A673 (cell line): Measurements from ENCODE around the gene HSD11B1. TPM values are rescaled to one million over a fixed set of nuclear protein-coding genes. Genes with fewer than 3 reads are reported as not detected.

Source experiments
- BruUV-seq: library from RNA; stranded (reverse); fragments of 400-500 nt; replicated peaks from 2 replicates; lab custom pipeline; 2021; lab: Mats Ljungman, UMichigan
- CTCF ChIA-PET: fragments of 300-600 bp; sonication (Branson Sonifier 250); formaldehyde crosslinking; loops from one replicate; lab custom pipeline; 2022; ENCODE audit warnings: antibody characterized with exemption; lab: Charles Lee
- POLR2A ChIA-PET: fragments of 300-600 bp; sonication (Branson Sonifier 250); formaldehyde crosslinking; loops from one replicate; lab custom pipeline; 2022; ENCODE audit warnings: antibody characterized with exemption; ENCODE audit not compliant: low non-redundant PET; lab: Charles Lee
- DNase-seq: peaks from one replicate; pipeline ENCODE4 v3.0.0-alpha.2; 2015; ENCODE audit warnings: low spot score
- H3K27ac ChIP-seq: fragments of 200-600 bp; sonication (generic); 2 replicates; pipeline ENCODE4 v1.5.1; 2016; ENCODE audit warnings: mixed run types, low read depth, mild to moderate bottlenecking, mixed read lengths, antibody characterized with exemption, low read length; ENCODE audit not compliant: poor library complexity, severe bottlenecking
- H3K27me3 ChIP-seq: fragments of 200-600 bp; sonication (generic); replicated peaks from 2 replicates; pipeline ENCODE4 v1.6.1; 2017; ENCODE audit warnings: mixed run types, low read depth, mild to moderate bottlenecking, mixed read lengths, antibody characterized with exemption, low read length; ENCODE audit not compliant: insufficient read depth, poor library complexity
- H3K36me3 ChIP-seq: fragments of 200-600 bp; sonication (generic); 2 replicates; pipeline ENCODE4 v1.6.1; 2016; ENCODE audit warnings: mixed run types, mild to moderate bottlenecking, mixed read lengths, antibody characterized with exemption, low read length; ENCODE audit not compliant: insufficient read depth, poor library complexity, severe bottlenecking
- H3K4me1 ChIP-seq: fragments of 200-600 bp; sonication (generic); 2 replicates; pipeline ENCODE4 v1.6.1; 2017; ENCODE audit warnings: mixed run types, mild to moderate bottlenecking, mixed read lengths, antibody characterized with exemption, low read length; ENCODE audit not compliant: insufficient read depth, poor library complexity, severe bottlenecking
- H3K4me3 ChIP-seq: fragments of 200-600 bp; sonication (generic); 2 replicates; pipeline ENCODE4 v1.5.1; 2016; ENCODE audit warnings: low read depth, mixed run types, mild to moderate bottlenecking, mixed read lengths, low read length; ENCODE audit not compliant: poor library complexity, severe bottlenecking
- H3K9me3 ChIP-seq: fragments of 200-600 bp; sonication (generic); 2 replicates; pipeline ENCODE4 v1.6.1; 2016; ENCODE audit warnings: mixed run types, low read depth, mild to moderate bottlenecking, mixed read lengths, antibody characterized with exemption, low read length; ENCODE audit not compliant: poor library complexity, severe bottlenecking
- EZH2 ChIP-seq: fragments of 200-600 bp; sonication (generic); IDR thresholded peaks from 2 replicates; pipeline ENCODE4 v1.6.1; 2017; ENCODE audit warnings: borderline replicate concordance, low read depth, mild to moderate bottlenecking, mixed read lengths, antibody characterized with exemption, low read length; ENCODE audit not compliant: poor library complexity, severe bottlenecking
- intact Hi-C: fragments of 100-400 bp; cut with micrococcal nuclease; formaldehyde crosslinking; loops from one replicate; pipeline ENCODE4 v1.10.0; 2022; ENCODE audit not compliant: unreplicated experiment
- total RNA-seq: library from RNA; stranded (reverse); gene quantifications from 2 replicates; pipeline ENCODE4 v1.2.3, GENCODE V29; 2021
- TF ChIP-seq, protein P1 (sequence below): fragments of 300-800, 200-600 bp; sonication (generic); conservative IDR thresholded peaks from 2 replicates; pipeline ENCODE4 v1.5.1; 2017; ENCODE audit warnings: low read depth, mild to moderate bottlenecking, antibody characterized with exemption, low read length, moderate library complexity, mixed read lengths

The HSD11B1 gene
- total RNA-seq, 1 experiment from 2014 or later: not detected

GRCh38 chr1:209767096-209767495 is 62.5 kb downstream of the HSD11B1 start:
- TF ChIP-seq EZH2: no peak
- TF ChIP-seq, protein P1, sequence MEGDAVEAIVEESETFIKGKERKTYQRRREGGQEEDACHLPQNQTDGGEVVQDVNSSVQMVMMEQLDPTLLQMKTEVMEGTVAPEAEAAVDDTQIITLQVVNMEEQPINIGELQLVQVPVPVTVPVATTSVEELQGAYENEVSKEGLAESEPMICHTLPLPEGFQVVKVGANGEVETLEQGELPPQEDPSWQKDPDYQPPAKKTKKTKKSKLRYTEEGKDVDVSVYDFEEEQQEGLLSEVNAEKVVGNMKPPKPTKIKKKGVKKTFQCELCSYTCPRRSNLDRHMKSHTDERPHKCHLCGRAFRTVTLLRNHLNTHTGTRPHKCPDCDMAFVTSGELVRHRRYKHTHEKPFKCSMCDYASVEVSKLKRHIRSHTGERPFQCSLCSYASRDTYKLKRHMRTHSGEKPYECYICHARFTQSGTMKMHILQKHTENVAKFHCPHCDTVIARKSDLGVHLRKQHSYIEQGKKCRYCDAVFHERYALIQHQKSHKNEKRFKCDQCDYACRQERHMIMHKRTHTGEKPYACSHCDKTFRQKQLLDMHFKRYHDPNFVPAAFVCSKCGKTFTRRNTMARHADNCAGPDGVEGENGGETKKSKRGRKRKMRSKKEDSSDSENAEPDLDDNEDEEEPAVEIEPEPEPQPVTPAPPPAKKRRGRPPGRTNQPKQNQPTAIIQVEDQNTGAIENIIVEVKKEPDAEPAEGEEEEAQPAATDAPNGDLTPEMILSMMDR: no peak

DNA sequence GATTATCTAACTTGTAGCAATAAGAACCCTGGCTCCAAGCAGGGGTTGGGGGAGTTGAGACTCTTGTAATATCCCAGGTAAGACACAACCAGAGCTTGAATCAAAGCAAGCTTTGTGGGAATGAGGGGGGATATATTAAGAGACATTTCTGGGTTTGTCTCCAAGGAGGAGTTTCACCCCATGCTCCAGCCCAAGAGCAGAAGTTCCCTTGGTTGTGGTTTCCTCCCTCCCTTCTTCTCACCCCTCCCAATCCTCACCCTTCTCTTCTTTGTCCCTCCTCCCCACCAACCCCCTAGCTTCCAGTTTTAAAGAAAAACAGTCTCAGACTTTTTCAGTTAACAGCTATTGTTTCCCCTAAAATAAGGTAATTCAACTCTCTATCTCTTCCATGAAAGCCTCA is 63.1 kb downstream of the HSD11B1 start:
- peaks cover 37% of the 10 kb centered on the region for H3K4me1 ChIP-seq
- H3K27me3 ChIP-seq: no peaks in the 10 kb centered on the region
- no TSS peak for BruUV-seq
- ChIA-PET POLR2A (no interaction called here), CTCF (no interaction called here)
- H3K36me3 ChIP-seq: no peaks in the 10 kb centered on the region
- peak overlapping the region; percentile 89 for H3K27ac ChIP-seq
- intact Hi-C loops: loop anchor here (2.0 kb wide), 1 partner anchor 139 kb away; no protein-coding TSS in a partner anchor
- DNase-seq: no peak
- H3K9me3 ChIP-seq: no peaks in the 10 kb centered on the region
- H3K4me3 ChIP-seq: no peak overlapping the region
- TF ChIP-seq EZH2: no peak
- TF ChIP-seq, protein P1: no peak

More at GRCh38 chr1:209767096-209767495, 62.5 kb downstream of the HSD11B1 start:
- Histone ChIP-seq H3K4me3 (no peak overlapping the region), H3K4me1 (peaks cover 37% of the 10 kb centered on the region), H3K9me3 (no peaks in the 10 kb centered on the region), H3K27me3 (no peaks in the 10 kb centered on the region), H3K27ac (no peak overlapping the region), H3K36me3 (no peaks in the 10 kb centered on the region)
- ChIA-PET POLR2A (no interaction called here), CTCF (no interaction called here)
- BruUV-seq: no TSS peak
- no peak for DNase-seq
- intact Hi-C loops: no loop called here

DNA sequence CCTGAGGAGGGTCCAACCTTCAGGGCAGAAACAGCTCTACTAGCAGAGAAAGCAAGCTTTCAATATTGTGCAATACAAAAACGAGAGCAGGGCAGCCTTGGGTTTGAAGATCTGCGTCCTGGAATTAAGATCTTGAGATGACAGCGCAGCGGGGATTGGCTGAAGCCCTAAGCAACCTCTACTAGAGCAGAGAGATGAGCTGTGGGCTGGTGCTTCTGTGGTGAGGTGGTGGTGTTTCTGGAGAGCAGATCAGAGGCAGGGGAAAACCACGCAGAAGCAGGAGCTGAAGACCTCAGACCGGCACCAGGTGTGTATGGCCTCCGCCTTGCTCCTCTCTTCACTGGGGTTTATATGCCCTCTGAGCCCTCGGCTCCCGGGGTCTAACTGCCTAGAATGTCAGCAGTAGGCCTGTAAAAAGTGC is 63.7 kb downstream of the HSD11B1 start:
- Histone ChIP-seq H3K4me3 (no peak overlapping the region), H3K4me1 (peaks cover 37% of the 10 kb centered on the region), H3K27me3 (no peaks in the 10 kb centered on the region), H3K9me3 (no peaks in the 10 kb centered on the region), H3K36me3 (no peaks in the 10 kb centered on the region), H3K27ac (peak overlapping the region; percentile 89)
- BruUV-seq: no TSS peak
- intact Hi-C loops: loop anchor here (2.0 kb wide), 1 partner anchor 140 kb away; no protein-coding TSS in a partner anchor
- DNase-seq: no peak
- no peak for TF ChIP-seq EZH2
- TF ChIP-seq, protein P1: no peak
- CTCF ChIA-PET: no interaction called here
- POLR2A ChIA-PET: no interaction called here
